Heart left ventricle (tissue), 13 donors: ENCODE results near the gene ARHGAP40.

ENCODE experiments used
- POLR2A ChIP-seq, 2 donors: fragments of 450-650 bp; IDR thresholded peaks; one replicate each; pipeline ENCODE4 v1.6.1; 2017; ENCODE audit warnings: antibody characterized with exemption in 2 of 2, mild to moderate bottlenecking in 2 of 2, moderate library complexity in 2 of 2
- TF ChIP-seq, protein P1 (sequence below), 12 donors: fragments of 200-600 bp; sonication (generic) in 4 of 12; IDR thresholded peaks; one replicate each; pipeline versions ENCODE4 v1.5.0 to v1.8.0; 2018 to 2022; ENCODE audit warnings: antibody characterized with exemption in 12 of 12, mild to moderate bottlenecking in 5 of 12
- donor health status: ischemic (EF 13 %, LVEDD 7.1; RV severe dilation, severe dysfunction).
- donor health status: DM: no; HTN: yes; CAD: no.
- donor health status: DM: no; HTN: no; CAD: no.
- donor health status: ischemic (EF 25% LVEDD 6.9; RV normal size, moderate dysfunction).
- donor health status: ischemic (EF 25% LVEDD 5.7; RV mildly dilated, moderate dysfunction).
- donor health status: ischemic (EF 35%, LVEDD 5.7; RV mildly dilated, moderate dysfunction).
- donor health status: nonischemic (EF 11% LVEDD 7.7; RV severe dilation, severe dysfunction).
- donor health status: DM: yes; HTN: yes; CAD: no.
- donor health status: PGD.
- donor health status: ischemic (EF 29% LVEDD 5.4; RV normal size, mild dysfunction).
- donor health status: nonischemic (EF 23%, LVEDD 6.1; RV moderate dilation, normal function).

- TF ChIP-seq, protein P1, sequence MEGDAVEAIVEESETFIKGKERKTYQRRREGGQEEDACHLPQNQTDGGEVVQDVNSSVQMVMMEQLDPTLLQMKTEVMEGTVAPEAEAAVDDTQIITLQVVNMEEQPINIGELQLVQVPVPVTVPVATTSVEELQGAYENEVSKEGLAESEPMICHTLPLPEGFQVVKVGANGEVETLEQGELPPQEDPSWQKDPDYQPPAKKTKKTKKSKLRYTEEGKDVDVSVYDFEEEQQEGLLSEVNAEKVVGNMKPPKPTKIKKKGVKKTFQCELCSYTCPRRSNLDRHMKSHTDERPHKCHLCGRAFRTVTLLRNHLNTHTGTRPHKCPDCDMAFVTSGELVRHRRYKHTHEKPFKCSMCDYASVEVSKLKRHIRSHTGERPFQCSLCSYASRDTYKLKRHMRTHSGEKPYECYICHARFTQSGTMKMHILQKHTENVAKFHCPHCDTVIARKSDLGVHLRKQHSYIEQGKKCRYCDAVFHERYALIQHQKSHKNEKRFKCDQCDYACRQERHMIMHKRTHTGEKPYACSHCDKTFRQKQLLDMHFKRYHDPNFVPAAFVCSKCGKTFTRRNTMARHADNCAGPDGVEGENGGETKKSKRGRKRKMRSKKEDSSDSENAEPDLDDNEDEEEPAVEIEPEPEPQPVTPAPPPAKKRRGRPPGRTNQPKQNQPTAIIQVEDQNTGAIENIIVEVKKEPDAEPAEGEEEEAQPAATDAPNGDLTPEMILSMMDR (IDR thresholded peaks at IDR 0.05): no peak
- no peak for TF ChIP-seq POLR2A (IDR thresholded peaks at IDR 0.05)
Measured at GRCh38 chr20:38600057-38600456, 1.6 kb upstream of the ARHGAP40 start.
